Activated naive CD8-positive, alpha-beta T cell treated with anti-CD3 and anti-CD28 coated beads, Interleukin-2, amount 50 U/mL, for 24 hours (primary cell): Measurements from ENCODE around the gene TPH2.
A peak's percentile ranks its signal among the peaks of the same experiment; 100 is the strongest.

ENCODE experiments used
- ATAC-seq: fragments of 150-1000 bp; cut with Tn5 transposase; one replicate; pipeline ENCODE4 v1.10.0; 2021
- DNase-seq: peaks from one replicate; pipeline ENCODE4 v3.0.0; 2021
- H3K27ac Mint-ChIP-seq: one replicate; pipeline ENCODE4 v1.8.0; 2021; ENCODE audit warnings: mild to moderate bottlenecking, mixed read lengths
- H3K27me3 Mint-ChIP-seq: one replicate; pipeline ENCODE4 v1.8.0; 2021; ENCODE audit warnings: mixed read lengths
- H3K36me3 Mint-ChIP-seq: one replicate; pipeline ENCODE4 v1.8.0; 2021; ENCODE audit warnings: low read depth, mixed read lengths
- H3K4me1 Mint-ChIP-seq: one replicate; pipeline ENCODE4 v1.8.0; 2021; ENCODE audit warnings: mixed read lengths
- H3K4me3 Mint-ChIP-seq: one replicate; pipeline ENCODE4 v1.8.0; 2021; ENCODE audit warnings: mild to moderate bottlenecking, moderate library complexity, mixed read lengths
- H3K9me3 Mint-ChIP-seq: one replicate; pipeline ENCODE4 v1.8.0; 2021; ENCODE audit warnings: mixed read lengths

Gene TPH2

GRCh38 chr12:71981149-71981548, 42.5 kb downstream of the TPH2 start:
- ATAC-seq (no peak), DNase-seq (no peak)
- H3K27ac Mint-ChIP-seq, result no peak overlapping the region
- H3K36me3 Mint-ChIP-seq, result no peaks in the 10 kb centered on the region
- H3K4me1 Mint-ChIP-seq, result no peaks in the 10 kb centered on the region
- H3K4me3 Mint-ChIP-seq, result no peak overlapping the region
- no peaks in the 10 kb centered on the region for H3K9me3 Mint-ChIP-seq
- peaks cover 10% of the 10 kb centered on the region for H3K27me3 Mint-ChIP-seq

DNA sequence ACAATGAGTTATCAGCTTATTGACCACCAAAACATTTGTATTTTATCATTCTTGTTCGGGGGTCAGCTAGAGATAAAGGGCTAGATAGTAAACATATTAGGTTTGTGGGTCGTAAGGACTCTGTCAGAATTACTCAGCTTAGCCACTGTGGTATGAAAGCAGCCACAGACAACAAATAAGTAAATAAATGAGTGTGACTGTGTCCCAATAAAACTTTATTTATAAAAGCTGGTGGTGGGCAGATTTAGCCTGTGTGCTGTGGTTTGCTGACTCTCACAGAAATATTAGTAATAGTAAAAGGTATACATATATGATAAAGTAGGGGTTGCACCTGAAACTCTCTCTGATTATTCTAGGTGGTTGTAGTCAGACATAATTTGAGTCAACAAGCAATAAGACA, 56.1 kb downstream of the TPH2 start:
- H3K27me3 Mint-ChIP-seq, result peaks cover 8% of the 10 kb centered on the region
- H3K27ac Mint-ChIP-seq, result no peak overlapping the region
- no peaks in the 10 kb centered on the region for H3K9me3 Mint-ChIP-seq
- H3K4me1 Mint-ChIP-seq, result no peaks in the 10 kb centered on the region
- H3K4me3 Mint-ChIP-seq, result no peak overlapping the region
- H3K36me3 Mint-ChIP-seq, result no peaks in the 10 kb centered on the region
- ATAC-seq, result no peak
- DNase-seq, result no peak

DNA sequence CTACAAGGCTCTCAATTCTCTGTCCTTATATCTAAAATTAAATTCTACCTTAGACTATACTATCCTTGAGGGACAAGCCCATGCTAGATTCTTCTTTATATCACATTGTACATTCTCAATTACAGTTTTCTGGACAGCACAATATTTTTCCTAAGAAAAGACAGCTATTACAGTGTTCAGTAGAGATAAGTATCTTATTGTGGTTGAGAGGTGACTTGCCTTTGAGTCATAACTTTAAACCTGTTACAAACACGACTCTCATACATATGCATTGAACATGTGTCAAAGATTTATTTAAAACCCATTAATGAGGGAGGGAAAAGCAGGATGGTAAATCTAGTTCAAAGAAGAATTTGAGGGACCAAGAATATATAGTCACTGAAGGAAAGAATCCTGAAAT, 61.1 kb downstream of the TPH2 start:
- Mint-ChIP-seq H3K27me3 (peaks cover 12% of the 10 kb centered on the region), H3K36me3 (no peaks in the 10 kb centered on the region), H3K27ac (no peak overlapping the region), H3K4me3 (no peak overlapping the region), H3K4me1 (no peaks in the 10 kb centered on the region), H3K9me3 (no peaks in the 10 kb centered on the region)
- DNase-seq, result no peak
- peak; percentile 52 for ATAC-seq

DNA sequence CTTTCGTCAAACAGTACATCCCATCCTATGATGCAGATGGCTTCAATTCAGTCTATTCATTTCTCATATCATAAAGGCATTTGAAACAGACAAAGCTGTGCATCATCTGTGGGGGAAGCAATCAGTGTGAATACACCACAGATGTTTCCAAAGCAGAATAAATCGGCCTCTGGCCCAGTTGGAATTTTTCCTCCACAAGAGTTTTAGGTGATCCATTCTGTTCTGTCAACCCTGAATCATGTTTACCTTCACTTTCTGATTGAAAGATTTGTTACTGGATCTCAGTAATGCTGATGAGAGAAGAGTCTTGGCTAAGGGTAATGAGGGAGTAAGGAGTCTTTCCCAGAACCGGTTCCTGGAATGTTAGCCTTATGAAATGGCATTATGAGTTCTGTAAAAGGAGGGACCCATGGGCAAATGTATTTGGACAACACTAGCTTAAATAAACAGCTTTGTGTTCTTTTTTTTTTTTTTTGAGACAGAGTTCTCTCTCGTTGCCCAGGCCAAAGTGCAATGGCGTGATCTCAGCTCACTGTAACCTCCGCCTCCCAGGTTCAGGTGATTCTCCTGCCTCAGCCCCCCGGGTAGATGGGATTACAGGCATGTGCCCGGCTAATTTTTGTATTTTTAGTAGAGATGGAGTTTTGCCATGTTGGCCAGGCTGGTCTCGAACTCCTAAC, 62.5 kb downstream of the TPH2 start:
- Mint-ChIP-seq H3K4me1 (no peaks in the 10 kb centered on the region), H3K4me3 (no peak overlapping the region), H3K27ac (no peak overlapping the region), H3K9me3 (no peaks in the 10 kb centered on the region), H3K36me3 (no peaks in the 10 kb centered on the region), H3K27me3 (peaks cover 12% of the 10 kb centered on the region)
- no peak for ATAC-seq
- DNase-seq, result no peak

GRCh38 chr12:72006766-72007165, 68.1 kb downstream of the TPH2 start:
- H3K36me3 Mint-ChIP-seq, result no peaks in the 10 kb centered on the region
- no peak for DNase-seq
- ATAC-seq, result no peak
- H3K27ac Mint-ChIP-seq, result no peak overlapping the region
- H3K9me3 Mint-ChIP-seq, result no peaks in the 10 kb centered on the region
- peaks cover 18% of the 10 kb centered on the region for H3K27me3 Mint-ChIP-seq
- no peak overlapping the region for H3K4me3 Mint-ChIP-seq
- H3K4me1 Mint-ChIP-seq, result no peaks in the 10 kb centered on the region

GRCh38 chr12:72010356-72010755, 71.7 kb downstream of the TPH2 start:
- Mint-ChIP-seq H3K4me1 (no peaks in the 10 kb centered on the region), H3K27ac (no peak overlapping the region), H3K9me3 (no peaks in the 10 kb centered on the region), H3K36me3 (no peaks in the 10 kb centered on the region), H3K27me3 (peaks cover 12% of the 10 kb centered on the region), H3K4me3 (no peak overlapping the region)
- no peak for ATAC-seq
- DNase-seq, result no peak

- DNase-seq, result no peak
- Mint-ChIP-seq H3K36me3 (no peaks in the 10 kb centered on the region), H3K9me3 (no peaks in the 10 kb centered on the region), H3K4me1 (no peaks in the 10 kb centered on the region), H3K27ac (no peak overlapping the region), H3K4me3 (no peak overlapping the region), H3K27me3 (peaks cover 9% of the 10 kb centered on the region)
- no peak for ATAC-seq
Observed at GRCh38 chr12:72011374-72011773, 72.7 kb downstream of the TPH2 start.

DNA sequence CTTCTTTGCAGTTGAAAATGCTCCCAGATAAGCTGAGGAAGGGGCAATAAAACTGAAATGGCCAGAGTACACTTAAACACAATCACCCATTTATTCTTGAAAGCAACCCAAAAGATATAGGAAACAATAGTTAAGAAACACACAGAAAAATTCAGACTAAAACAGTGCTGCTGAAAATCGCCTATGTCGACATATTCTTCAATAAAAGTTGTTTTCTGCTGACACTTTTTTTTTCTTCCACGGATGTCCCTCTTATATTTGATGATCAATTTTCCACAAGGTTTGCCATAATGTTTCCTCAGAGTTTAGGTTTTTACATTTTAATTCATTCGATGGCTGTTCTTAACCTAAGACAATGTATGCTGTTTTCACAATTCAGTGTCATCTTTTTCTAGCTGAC, 74.2 kb downstream of the TPH2 start:
- H3K4me3 Mint-ChIP-seq, result no peak overlapping the region
- no peak overlapping the region for H3K27ac Mint-ChIP-seq

GRCh38 chr12:72015895-72016294, 77.2 kb downstream of the TPH2 start:
- DNase-seq (no peak), ATAC-seq (no peak)
- Mint-ChIP-seq H3K4me1 (no peaks in the 10 kb centered on the region), H3K9me3 (no peaks in the 10 kb centered on the region), H3K27me3 (peaks cover 9% of the 10 kb centered on the region), H3K36me3 (no peaks in the 10 kb centered on the region), H3K4me3 (no peak overlapping the region), H3K27ac (no peak overlapping the region)

More for the DNA sequence above, 74.2 kb downstream of the TPH2 start:
- H3K9me3 Mint-ChIP-seq, result no peaks in the 10 kb centered on the region
- H3K4me1 Mint-ChIP-seq, result no peaks in the 10 kb centered on the region
- no peak for DNase-seq
- H3K27me3 Mint-ChIP-seq, result peaks cover 6% of the 10 kb centered on the region
- H3K36me3 Mint-ChIP-seq, result no peaks in the 10 kb centered on the region
- no peak for ATAC-seq

GRCh38 chr12:72017054-72017651, 78.5 kb downstream of the TPH2 start:
- Mint-ChIP-seq H3K36me3 (no peaks in the 10 kb centered on the region), H3K27ac (no peak overlapping the region), H3K4me1 (no peaks in the 10 kb centered on the region), H3K9me3 (no peaks in the 10 kb centered on the region), H3K4me3 (no peak overlapping the region), H3K27me3 (peaks cover 9% of the 10 kb centered on the region)
- DNase-seq, result peak; percentile 65
- ATAC-seq, result peak; percentile 75

GRCh38 chr12:72018036-72018435, 79.4 kb downstream of the TPH2 start:
- Mint-ChIP-seq H3K27ac (no peak overlapping the region), H3K4me1 (no peaks in the 10 kb centered on the region), H3K4me3 (no peak overlapping the region), H3K9me3 (no peaks in the 10 kb centered on the region), H3K36me3 (no peaks in the 10 kb centered on the region), H3K27me3 (peaks cover 11% of the 10 kb centered on the region)
- ATAC-seq (no peak), DNase-seq (no peak)

- no peaks in the 10 kb centered on the region for H3K4me1 Mint-ChIP-seq
- H3K4me3 Mint-ChIP-seq, result no peak overlapping the region
- DNase-seq (no peak), ATAC-seq (no peak)
- H3K36me3 Mint-ChIP-seq, result no peaks in the 10 kb centered on the region
- H3K9me3 Mint-ChIP-seq, result no peaks in the 10 kb centered on the region
- H3K27ac Mint-ChIP-seq, result no peak overlapping the region
- H3K27me3 Mint-ChIP-seq, result peaks cover 4% of the 10 kb centered on the region
Observed at GRCh38 chr12:72024613-72025012, 86.0 kb downstream of the TPH2 start.

DNA sequence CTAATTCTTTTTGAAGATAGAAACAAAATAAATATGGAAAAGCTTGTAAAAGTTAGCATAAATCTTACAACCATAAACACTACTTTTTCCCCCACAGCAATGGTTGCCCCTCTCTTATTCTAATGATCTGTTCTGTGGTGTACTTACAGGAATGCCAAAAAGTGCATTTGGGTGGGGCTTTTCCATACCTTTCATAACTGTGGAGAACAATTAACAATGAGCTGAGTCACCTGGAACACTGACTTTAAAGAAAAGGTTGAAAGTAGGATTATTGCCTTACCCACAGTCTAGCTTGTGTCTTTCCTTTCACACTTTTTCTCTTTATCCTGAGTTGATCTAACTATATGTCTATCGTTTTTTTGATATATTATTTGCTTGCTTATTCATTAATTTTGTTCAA, 86.9 kb downstream of the TPH2 start:
- no peak for DNase-seq
- ATAC-seq, result no peak
- Mint-ChIP-seq H3K27me3 (peaks cover 2% of the 10 kb centered on the region), H3K4me1 (no peaks in the 10 kb centered on the region), H3K4me3 (no peak overlapping the region), H3K9me3 (no peaks in the 10 kb centered on the region), H3K27ac (no peak overlapping the region), H3K36me3 (no peaks in the 10 kb centered on the region)

DNA sequence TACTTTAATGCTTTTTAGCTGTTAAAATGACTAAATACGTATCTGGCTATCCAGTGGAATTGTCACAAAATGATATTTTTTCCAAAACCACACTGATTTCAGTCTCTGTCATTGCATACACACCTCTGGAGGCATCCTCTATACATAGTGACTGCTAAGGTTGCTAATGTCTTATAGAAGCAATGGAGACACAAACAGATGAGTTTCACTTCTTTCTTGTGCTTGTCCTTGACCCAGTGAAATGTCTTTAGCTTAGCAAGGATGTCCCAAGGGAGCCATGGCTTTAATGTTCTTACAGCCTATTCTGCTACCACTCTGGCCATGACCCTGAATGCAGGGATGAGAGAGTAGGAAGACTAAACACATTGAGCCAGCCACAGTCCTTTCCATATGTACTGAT, 90.3 kb downstream of the TPH2 start:
- H3K4me1 Mint-ChIP-seq, result no peaks in the 10 kb centered on the region
- DNase-seq (no peak), ATAC-seq (no peak)
- no peak overlapping the region for H3K4me3 Mint-ChIP-seq
- no peak overlapping the region for H3K27ac Mint-ChIP-seq
- H3K27me3 Mint-ChIP-seq, result no peaks in the 10 kb centered on the region
- no peaks in the 10 kb centered on the region for H3K9me3 Mint-ChIP-seq
- H3K36me3 Mint-ChIP-seq, result no peaks in the 10 kb centered on the region

GRCh38 chr12:72030277-72030676, 91.6 kb downstream of the TPH2 start:
- ATAC-seq, result no peak
- H3K4me3 Mint-ChIP-seq, result no peak overlapping the region

DNA sequence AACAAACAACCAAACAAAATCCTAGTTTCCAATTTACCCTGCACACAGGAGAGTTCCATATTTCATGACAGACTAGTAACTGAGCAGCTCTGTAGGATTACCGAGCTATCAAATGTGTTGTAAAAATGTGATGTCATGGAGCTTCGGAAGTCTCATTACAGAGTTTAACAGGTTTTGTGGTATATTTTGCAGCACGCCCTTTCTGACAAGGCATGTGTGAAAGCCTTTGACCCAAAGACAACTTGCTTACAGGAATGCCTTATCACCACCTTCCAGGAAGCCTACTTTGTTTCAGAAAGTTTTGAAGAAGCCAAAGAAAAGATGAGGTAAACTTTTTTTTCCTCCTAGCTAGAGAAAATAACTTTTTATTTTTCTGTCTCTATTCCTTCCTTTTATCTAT, 92.4 kb downstream of the TPH2 start:
- Mint-ChIP-seq H3K4me3 (no peak overlapping the region), H3K4me1 (no peaks in the 10 kb centered on the region), H3K36me3 (no peaks in the 10 kb centered on the region), H3K27ac (no peak overlapping the region), H3K9me3 (no peaks in the 10 kb centered on the region), H3K27me3 (peaks cover 3% of the 10 kb centered on the region)
- DNase-seq (no peak), ATAC-seq (no peak)

More at GRCh38 chr12:72030277-72030676, 91.6 kb downstream of the TPH2 start:
- H3K27me3 Mint-ChIP-seq, result no peaks in the 10 kb centered on the region
- no peaks in the 10 kb centered on the region for H3K9me3 Mint-ChIP-seq
- DNase-seq, result no peak
- no peaks in the 10 kb centered on the region for H3K4me1 Mint-ChIP-seq
- H3K36me3 Mint-ChIP-seq, result no peaks in the 10 kb centered on the region
- no peak overlapping the region for H3K27ac Mint-ChIP-seq
